ENCODE measurements around the gene HENMT1. TPM values are rescaled to one million over a fixed set of nuclear protein-coding genes. Genes with fewer than 3 reads are reported as not detected.

HENMT1 gene
- total RNA-seq, 1 experiment from 2014 or later: not detected

DNA sequence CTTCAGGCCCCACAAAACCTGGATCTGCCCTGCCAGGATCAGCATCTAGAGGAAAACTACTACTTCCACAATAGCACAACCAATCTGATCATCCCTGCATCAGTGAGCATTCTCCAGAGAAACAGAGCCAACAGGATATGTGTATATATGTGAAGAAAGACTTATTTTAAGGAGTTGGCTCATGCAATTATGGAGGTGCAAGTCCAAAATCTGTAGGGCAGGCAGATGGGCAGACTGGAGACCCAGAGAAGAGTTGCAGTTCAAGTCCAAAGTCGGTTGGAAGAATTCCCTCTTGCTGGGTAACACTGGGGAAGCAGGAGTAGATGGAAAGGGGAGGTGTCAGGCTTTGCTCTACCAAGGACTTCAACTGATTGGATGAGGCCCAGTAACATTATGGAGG lies 4.9 kb upstream of the HENMT1 start:
- Mint-ChIP-seq H3K9me3 (ENCODE audit: unreplicated experiment) (no peaks in the 10 kb centered on the region), H3K27me3 (ENCODE audit: insufficient read depth, unreplicated experiment) (no peaks in the 10 kb centered on the region), H3K27ac (ENCODE audit: low read depth, unreplicated experiment) (no peak overlapping the region), H3K4me1 (ENCODE audit: insufficient read depth, unreplicated experiment) (no peaks in the 10 kb centered on the region), H3K36me3 (ENCODE audit: insufficient read depth, unreplicated experiment) (no peaks in the 10 kb centered on the region), H3K4me3 (ENCODE audit: unreplicated experiment) (no peak overlapping the region)
- BruUV-seq (replicated peaks): no TSS peak
- DNase-seq (ENCODE audit: unreplicated experiment): no peak
- intact Hi-C loops (cut with micrococcal nuclease): no loop called here
- POLR2A ChIA-PET: no interaction called here
- CTCF ChIA-PET: interaction anchor here (1.0 kb wide), 1 partner anchor 21 kb away, joined by 4 read pairs; no protein-coding TSS in a partner anchor
- TF ChIP-seq, protein P1, sequence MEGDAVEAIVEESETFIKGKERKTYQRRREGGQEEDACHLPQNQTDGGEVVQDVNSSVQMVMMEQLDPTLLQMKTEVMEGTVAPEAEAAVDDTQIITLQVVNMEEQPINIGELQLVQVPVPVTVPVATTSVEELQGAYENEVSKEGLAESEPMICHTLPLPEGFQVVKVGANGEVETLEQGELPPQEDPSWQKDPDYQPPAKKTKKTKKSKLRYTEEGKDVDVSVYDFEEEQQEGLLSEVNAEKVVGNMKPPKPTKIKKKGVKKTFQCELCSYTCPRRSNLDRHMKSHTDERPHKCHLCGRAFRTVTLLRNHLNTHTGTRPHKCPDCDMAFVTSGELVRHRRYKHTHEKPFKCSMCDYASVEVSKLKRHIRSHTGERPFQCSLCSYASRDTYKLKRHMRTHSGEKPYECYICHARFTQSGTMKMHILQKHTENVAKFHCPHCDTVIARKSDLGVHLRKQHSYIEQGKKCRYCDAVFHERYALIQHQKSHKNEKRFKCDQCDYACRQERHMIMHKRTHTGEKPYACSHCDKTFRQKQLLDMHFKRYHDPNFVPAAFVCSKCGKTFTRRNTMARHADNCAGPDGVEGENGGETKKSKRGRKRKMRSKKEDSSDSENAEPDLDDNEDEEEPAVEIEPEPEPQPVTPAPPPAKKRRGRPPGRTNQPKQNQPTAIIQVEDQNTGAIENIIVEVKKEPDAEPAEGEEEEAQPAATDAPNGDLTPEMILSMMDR (IDR thresholded peaks at IDR 0.05; ENCODE audit: unreplicated experiment): no peak

DNA sequence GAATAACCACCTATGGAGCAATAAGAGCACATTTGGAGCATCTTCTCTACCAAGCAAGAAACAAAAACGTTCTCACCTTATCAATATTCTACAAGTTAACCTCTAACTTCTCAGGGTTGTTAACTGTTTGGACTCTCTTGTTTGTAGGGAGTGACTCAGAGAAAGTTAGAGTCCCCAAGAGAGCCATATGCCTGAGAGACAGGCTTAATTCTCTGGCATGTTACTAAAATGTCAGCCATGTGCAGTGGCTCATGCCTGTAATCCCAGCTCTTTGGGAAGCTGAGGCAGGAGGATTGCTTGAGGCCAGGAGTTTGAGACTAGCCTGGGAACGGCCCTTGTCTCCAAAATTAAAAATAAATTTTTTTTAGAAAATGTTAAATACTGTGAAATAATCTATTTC lies 4.2 kb upstream of the HENMT1 start:
- intact Hi-C loops (cut with micrococcal nuclease): no loop called here
- no TSS peak for BruUV-seq (replicated peaks)
- Mint-ChIP-seq H3K4me1 (ENCODE audit: insufficient read depth, unreplicated experiment) (no peaks in the 10 kb centered on the region), H3K27me3 (ENCODE audit: insufficient read depth, unreplicated experiment) (no peaks in the 10 kb centered on the region), H3K27ac (ENCODE audit: low read depth, unreplicated experiment) (no peak overlapping the region), H3K9me3 (ENCODE audit: unreplicated experiment) (no peaks in the 10 kb centered on the region), H3K36me3 (ENCODE audit: insufficient read depth, unreplicated experiment) (no peaks in the 10 kb centered on the region), H3K4me3 (ENCODE audit: unreplicated experiment) (no peak overlapping the region)
- ChIA-PET POLR2A (no interaction called here), CTCF (interaction anchor here (1.0 to 1.7 kb wide), 2 partner anchors 13 to 21 kb away, joined by 3 to 4 read pairs; no protein-coding TSS in a partner anchor)
- TF ChIP-seq, protein P1 (IDR thresholded peaks at IDR 0.05; ENCODE audit: unreplicated experiment): no peak
- no peak for DNase-seq (ENCODE audit: unreplicated experiment)

DNA sequence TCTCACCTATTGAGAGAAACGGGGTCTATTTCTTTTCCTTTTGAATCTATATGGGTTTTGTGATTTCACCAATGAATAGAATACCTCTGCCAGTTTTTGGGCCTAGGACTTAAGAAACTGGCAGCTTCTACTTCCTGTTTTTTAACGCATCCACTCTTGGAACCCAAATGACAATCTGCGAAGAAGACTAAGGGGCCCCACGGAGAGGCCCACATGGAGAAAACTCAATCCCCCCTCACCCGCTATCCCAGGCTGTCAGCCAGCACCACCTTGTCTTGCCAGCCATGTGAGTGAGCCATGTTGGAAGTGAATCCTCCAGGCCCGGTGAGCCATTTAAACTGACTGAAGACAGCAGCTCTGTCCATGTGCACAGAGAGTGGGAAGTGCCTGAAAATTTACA lies 3.6 kb upstream of the HENMT1 start:
- CTCF ChIA-PET: interaction anchor here (1.0 to 1.7 kb wide), 2 partner anchors 13 to 20 kb away, joined by 3 to 4 read pairs; no protein-coding TSS in a partner anchor
- TF ChIP-seq, protein P1 (IDR thresholded peaks at IDR 0.05; ENCODE audit: unreplicated experiment): no peak

DNA sequence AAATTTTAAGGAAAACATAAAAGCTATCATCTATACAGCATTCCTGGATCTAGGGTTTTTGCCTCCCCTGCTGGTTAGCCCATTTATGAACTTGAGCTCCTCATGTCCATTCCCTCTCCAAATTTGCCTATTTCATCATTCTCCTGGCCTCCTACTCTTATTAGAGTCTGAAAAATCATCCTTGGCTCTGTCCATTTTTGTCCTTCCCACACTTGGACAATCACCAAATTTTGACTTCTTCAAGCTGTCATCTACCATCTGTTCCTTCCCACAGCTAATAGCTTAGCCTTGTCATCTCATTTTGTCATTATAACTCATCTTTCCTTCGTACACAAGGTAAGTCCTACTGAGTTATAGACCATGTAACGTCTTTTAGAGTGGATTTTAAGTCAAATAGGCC lies 2.2 kb upstream of the HENMT1 start:
- no TSS peak for BruUV-seq (replicated peaks)
- ChIA-PET POLR2A (interaction anchor here (0.6 kb wide), 1 partner anchor 108 kb away, joined by 3 read pairs; no protein-coding TSS in a partner anchor), CTCF (interaction anchor here (2.5 kb wide), 1 partner anchor 19 kb away, joined by 10 read pairs; no protein-coding TSS in a partner anchor)
- DNase-seq (ENCODE audit: unreplicated experiment): no peak
- no peaks in the 10 kb centered on the region for H3K9me3 Mint-ChIP-seq (ENCODE audit: unreplicated experiment)
- TF ChIP-seq, protein P1 (IDR thresholded peaks at IDR 0.05; ENCODE audit: unreplicated experiment): no peak
- H3K27me3 Mint-ChIP-seq (ENCODE audit: insufficient read depth, unreplicated experiment): no peaks in the 10 kb centered on the region
- H3K27ac Mint-ChIP-seq (ENCODE audit: low read depth, unreplicated experiment): no peak overlapping the region
- H3K4me3 Mint-ChIP-seq (ENCODE audit: unreplicated experiment): no peak overlapping the region
- H3K4me1 Mint-ChIP-seq (ENCODE audit: insufficient read depth, unreplicated experiment): no peaks in the 10 kb centered on the region
- no peaks in the 10 kb centered on the region for H3K36me3 Mint-ChIP-seq (ENCODE audit: insufficient read depth, unreplicated experiment)
- intact Hi-C loops (cut with micrococcal nuclease): no loop called here

More for the DNA sequence above, 3.6 kb upstream of the HENMT1 start:
- Mint-ChIP-seq H3K27ac (ENCODE audit: low read depth, unreplicated experiment) (no peak overlapping the region), H3K4me3 (ENCODE audit: unreplicated experiment) (no peak overlapping the region), H3K9me3 (ENCODE audit: unreplicated experiment) (no peaks in the 10 kb centered on the region), H3K27me3 (ENCODE audit: insufficient read depth, unreplicated experiment) (no peaks in the 10 kb centered on the region), H3K36me3 (ENCODE audit: insufficient read depth, unreplicated experiment) (no peaks in the 10 kb centered on the region), H3K4me1 (ENCODE audit: insufficient read depth, unreplicated experiment) (no peaks in the 10 kb centered on the region)
- intact Hi-C loops (cut with micrococcal nuclease): no loop called here
- DNase-seq (ENCODE audit: unreplicated experiment): no peak
- POLR2A ChIA-PET: interaction anchor here (0.6 kb wide), 1 partner anchor 335 kb away, joined by 3 read pairs; no protein-coding TSS in a partner anchor
- no TSS peak for BruUV-seq (replicated peaks)
